Stimulated activated effector memory CD8-positive, alpha-beta T cell treated with anti-CD3 and anti-CD28 coated beads, Interleukin-12 subunit alpha, Interleukin-12 subunit beta, amount 100 ng/mL, for 72 hours (primary cell): Measurements from ENCODE around the gene VAMP1.
"Not testable (repeated sequence)": the region's sequence is repeated elsewhere in the genome, so short reads cannot be mapped to it uniquely, and the experiment has no call there.

ENCODE experiments used
- ATAC-seq: fragments of 150-1000 bp; cut with Tn5 transposase; 2 replicates; pipeline ENCODE4 v1.10.0; 2021
- DNase-seq, 2 donors: peaks; one replicate each; pipeline ENCODE4 v3.0.0; 2021 to 2022; ENCODE audit warnings: low spot score in 2 of 2
- H3K27ac Mint-ChIP-seq: one replicate; pipeline ENCODE4 v1.8.0; 2022; ENCODE audit warnings: mild to moderate bottlenecking, mixed read lengths
- H3K36me3 Mint-ChIP-seq: one replicate; pipeline ENCODE4 v1.8.0; 2022; ENCODE audit warnings: mild to moderate bottlenecking, mixed read lengths
- H3K4me1 Mint-ChIP-seq: one replicate; pipeline ENCODE4 v1.8.0; 2022; ENCODE audit warnings: mixed read lengths
- H3K4me3 Mint-ChIP-seq: one replicate; pipeline ENCODE4 v1.8.0; 2022; ENCODE audit warnings: mild to moderate bottlenecking, mixed read lengths
- H3K9me3 Mint-ChIP-seq: one replicate; pipeline ENCODE4 v1.8.0; 2022; ENCODE audit warnings: mixed read lengths

Gene VAMP1

GRCh38 chr12:6444704-6445688, 25.5 kb downstream of the VAMP1 start, which contains the start of gene CD27:
Gene CD27 (plus strand): TSS chr12:6444955. CDS start chr12:6445096, 141 bp downstream.
- Mint-ChIP-seq H3K27ac (peak within 1 kb of the TSS; percentile 91), H3K9me3 (no peaks in the 10 kb centered on the region), H3K36me3 (peaks cover 39% of the 10 kb centered on the region), H3K4me3 (peak within 1 kb of the TSS; percentile 87), H3K4me1 (peaks cover 65% of the 10 kb centered on the region)
- no peak for DNase-seq
- ATAC-seq: peak; percentile 45

GRCh38 chr12:6444031-6444430, 26.4 kb downstream of the VAMP1 start:
- peak overlapping the region; percentile 87 for H3K4me3 Mint-ChIP-seq
- H3K9me3 Mint-ChIP-seq: no peaks in the 10 kb centered on the region

GRCh38 chr12:6443361-6443983, 27.0 kb downstream of the VAMP1 start:
- Mint-ChIP-seq H3K4me1 (peaks cover 69% of the 10 kb centered on the region), H3K27ac (peak overlapping the region; percentile 91), H3K4me3 (peak overlapping the region; percentile 87), H3K9me3 (no peaks in the 10 kb centered on the region), H3K36me3 (peaks cover 39% of the 10 kb centered on the region)
- peak in 1 of 2 donors; percentile 73 for DNase-seq
- ATAC-seq: peak; percentile 80

More at GRCh38 chr12:6444031-6444430, 26.4 kb downstream of the VAMP1 start:
- DNase-seq (no peak), ATAC-seq (peak; percentile 45)
- peaks cover 39% of the 10 kb centered on the region for H3K36me3 Mint-ChIP-seq
- peak overlapping the region; percentile 91 for H3K27ac Mint-ChIP-seq
- H3K4me1 Mint-ChIP-seq: peaks cover 65% of the 10 kb centered on the region

GRCh38 chr12:6442836-6443235, 27.6 kb downstream of the VAMP1 start:
- H3K9me3 Mint-ChIP-seq: no peaks in the 10 kb centered on the region
- H3K4me3 Mint-ChIP-seq: peak overlapping the region; percentile 87
- H3K36me3 Mint-ChIP-seq: peaks cover 33% of the 10 kb centered on the region
- DNase-seq (no peak), ATAC-seq (no peak)
- H3K4me1 Mint-ChIP-seq: peaks cover 65% of the 10 kb centered on the region
- H3K27ac Mint-ChIP-seq: peak overlapping the region; percentile 91

GRCh38 chr12:6440391-6440790, 30.1 kb downstream of the VAMP1 start:
- Mint-ChIP-seq H3K36me3 (peaks cover 12% of the 10 kb centered on the region), H3K9me3 (no peaks in the 10 kb centered on the region), H3K27ac (peak overlapping the region; percentile 91), H3K4me3 (no peak overlapping the region), H3K4me1 (peaks cover 43% of the 10 kb centered on the region)
- ATAC-seq (no peak), DNase-seq (no peak)

GRCh38 chr12:6438345-6438744, 32.1 kb downstream of the VAMP1 start:
- ATAC-seq: no peak
- Mint-ChIP-seq H3K9me3 (no peaks in the 10 kb centered on the region), H3K36me3 (peaks cover 3% of the 10 kb centered on the region), H3K27ac (peak overlapping the region; percentile 7), H3K4me3 (no peak overlapping the region), H3K4me1 (peaks cover 29% of the 10 kb centered on the region)
- DNase-seq: no peak

- H3K4me1 Mint-ChIP-seq: peaks cover 29% of the 10 kb centered on the region
- no peak overlapping the region for H3K4me3 Mint-ChIP-seq
- no peak overlapping the region for H3K27ac Mint-ChIP-seq
These were observed 32.9 kb downstream of the VAMP1 start for GRCh38 chr12:6437586-6437985.

GRCh38 chr12:6435961-6436715, 34.3 kb downstream of the VAMP1 start:
- no peak overlapping the region for H3K4me3 Mint-ChIP-seq
- no peak for DNase-seq
- peaks cover 26% of the 10 kb centered on the region for H3K4me1 Mint-ChIP-seq
- H3K9me3 Mint-ChIP-seq: no peaks in the 10 kb centered on the region
- ATAC-seq: no peak
- H3K27ac Mint-ChIP-seq: peak overlapping the region; percentile 40
- H3K36me3 Mint-ChIP-seq: peaks cover 2% of the 10 kb centered on the region

More at GRCh38 chr12:6437586-6437985, 32.9 kb downstream of the VAMP1 start:
- no peak for DNase-seq
- H3K36me3 Mint-ChIP-seq: no peaks in the 10 kb centered on the region
- H3K9me3 Mint-ChIP-seq: no peaks in the 10 kb centered on the region
- no peak for ATAC-seq

GRCh38 chr12:6434205-6435140, 36.0 kb downstream of the VAMP1 start:
- H3K4me1 Mint-ChIP-seq: peaks cover 38% of the 10 kb centered on the region
- H3K4me3 Mint-ChIP-seq: peak overlapping the region; percentile 46
- DNase-seq: no peak
- H3K36me3 Mint-ChIP-seq: peaks cover 4% of the 10 kb centered on the region
- no peaks in the 10 kb centered on the region for H3K9me3 Mint-ChIP-seq
- peak; percentile 81 for ATAC-seq
- H3K27ac Mint-ChIP-seq: peak overlapping the region; percentile 70

- DNase-seq (no peak), ATAC-seq (no peak)
- peak overlapping the region; percentile 90 for H3K27ac Mint-ChIP-seq
- H3K36me3 Mint-ChIP-seq: peaks cover 4% of the 10 kb centered on the region
- H3K4me3 Mint-ChIP-seq: peak overlapping the region; percentile 46
- no peaks in the 10 kb centered on the region for H3K9me3 Mint-ChIP-seq
- H3K4me1 Mint-ChIP-seq: peaks cover 32% of the 10 kb centered on the region
These were observed 37.5 kb downstream of the VAMP1 start for GRCh38 chr12:6432991-6433390.

- H3K4me3 Mint-ChIP-seq: peak overlapping the region; percentile 44
- peaks cover 21% of the 10 kb centered on the region for H3K36me3 Mint-ChIP-seq
- ATAC-seq (no peak), DNase-seq (no peak)
- H3K4me1 Mint-ChIP-seq: peaks cover 55% of the 10 kb centered on the region
- H3K9me3 Mint-ChIP-seq: no peaks in the 10 kb centered on the region
- H3K27ac Mint-ChIP-seq: peak overlapping the region; percentile 88
These were observed 40.1 kb downstream of the VAMP1 start for GRCh38 chr12:6430124-6430989.

GRCh38 chr12:6428326-6428725, 42.2 kb downstream of the VAMP1 start:
- H3K4me1 Mint-ChIP-seq: peaks cover 58% of the 10 kb centered on the region
- peak overlapping the region; percentile 79 for H3K4me3 Mint-ChIP-seq
- H3K36me3 Mint-ChIP-seq: peaks cover 21% of the 10 kb centered on the region
- H3K27ac Mint-ChIP-seq: peak overlapping the region; percentile 98
- ATAC-seq: no peak
- DNase-seq: no peak
- H3K9me3 Mint-ChIP-seq: no peaks in the 10 kb centered on the region

GRCh38 chr12:6427796-6428195, 42.7 kb downstream of the VAMP1 start:
- Mint-ChIP-seq H3K36me3 (peaks cover 21% of the 10 kb centered on the region), H3K27ac (peak overlapping the region; percentile 98), H3K4me1 (peaks cover 54% of the 10 kb centered on the region), H3K4me3 (peak overlapping the region; percentile 79)
- not testable (repeated sequence) for ATAC-seq, H3K9me3 Mint-ChIP-seq, DNase-seq
